Spinal cord (tissue), 10 donors: Measurements from ENCODE around the gene SLC12A3. TPM values are rescaled to one million over a fixed set of nuclear protein-coding genes. Genes with fewer than 3 reads are reported as not detected.

ENCODE experiments used
- DNase-seq, 6 donors: peaks; one replicate each; pipeline versions ENCODE4 v3.0.0 to v3.0.0-alpha.2; 2013 to 2015; ENCODE audit warnings: low spot score in 6 of 6, low read depth in 4 of 6
- H3K27ac ChIP-seq: one replicate; pipeline ENCODE4 v1.5.1; 2013; ENCODE audit warnings: low read depth, low read length, control low read depth
- H3K27me3 ChIP-seq: one replicate; pipeline ENCODE4 v1.6.1; 2013; ENCODE audit warnings: low read length; ENCODE audit not compliant: control insufficient read depth, insufficient read depth
- H3K36me3 ChIP-seq: one replicate; pipeline ENCODE4 v1.6.1; 2013; ENCODE audit warnings: low read length; ENCODE audit not compliant: control insufficient read depth, insufficient read depth
- H3K4me1 ChIP-seq: one replicate; pipeline ENCODE4 v1.6.1; 2013; ENCODE audit warnings: low read length; ENCODE audit not compliant: control insufficient read depth, insufficient read depth
- H3K4me3 ChIP-seq: one replicate; pipeline ENCODE4 v1.5.1; 2013; ENCODE audit warnings: low read depth, low read length, control low read depth
- H3K9me3 ChIP-seq: one replicate; pipeline ENCODE4 v1.6.1; 2013; ENCODE audit warnings: low read length; ENCODE audit not compliant: control insufficient read depth, insufficient read depth
- WGBS: methylation state at CpG from one replicate; pipeline ENCODE4 v1.1.5; 2013; ENCODE audit warnings: missing lambda C conversion rate; ENCODE audit not compliant: insufficient coverage; 5-methylcytosine and 5-hydroxymethylcytosine counted together
- polyA plus RNA-seq, 2 donors: library from polyadenylated mRNA; unstranded; fragments of 120-200 nt; gene quantifications; one replicate each; pipeline ENCODE4 v1.2.1, GENCODE V29; 2013; ENCODE audit not compliant: insufficient read length in 2 of 2
- total RNA-seq, 2 donors: library from RNA; depleted of rRNA in 1 of 2; stranded (reverse); fragments of 120-200 nt in 1 of 2; fragments of >200 nt in 1 of 2; gene quantifications; one replicate each; pipeline versions ENCODE4 v1.2.3 to v1.2.4, GENCODE V29; 2013 to 2014
- donor health status: healthy.

SLC12A3 gene
- total and polyA plus RNA-seq, 4 donors: 0.11 to 0.22 (median 0.15) TPM

- peak overlapping the region; percentile 27 for H3K27ac ChIP-seq
- H3K36me3 ChIP-seq: no peaks in the 10 kb centered on the region
- peak in 1 of 6 donors; percentile 27 for DNase-seq
- WGBS: 78% methylated on average over 9 of the region's 18 CpGs
- H3K4me1 ChIP-seq: peaks cover 36% of the 10 kb centered on the region
- H3K4me3 ChIP-seq: no peak overlapping the region
- H3K27me3 ChIP-seq: no peaks in the 10 kb centered on the region
- H3K9me3 ChIP-seq: no peaks in the 10 kb centered on the region
Measured at GRCh38 chr16:56912746-56913708, 48.0 kb downstream of the SLC12A3 start.

GRCh38 chr16:56914896-56915295 lies 49.9 kb downstream of the SLC12A3 start:
- H3K9me3 ChIP-seq: no peaks in the 10 kb centered on the region
- H3K4me3 ChIP-seq: no peak overlapping the region
- 95% methylated on average over 7 of the region's 7 CpGs for WGBS
- DNase-seq: no peak
- peak overlapping the region; percentile 88 for H3K27ac ChIP-seq
- peaks cover 36% of the 10 kb centered on the region for H3K4me1 ChIP-seq
- no peaks in the 10 kb centered on the region for H3K27me3 ChIP-seq
- H3K36me3 ChIP-seq: no peaks in the 10 kb centered on the region

DNA sequence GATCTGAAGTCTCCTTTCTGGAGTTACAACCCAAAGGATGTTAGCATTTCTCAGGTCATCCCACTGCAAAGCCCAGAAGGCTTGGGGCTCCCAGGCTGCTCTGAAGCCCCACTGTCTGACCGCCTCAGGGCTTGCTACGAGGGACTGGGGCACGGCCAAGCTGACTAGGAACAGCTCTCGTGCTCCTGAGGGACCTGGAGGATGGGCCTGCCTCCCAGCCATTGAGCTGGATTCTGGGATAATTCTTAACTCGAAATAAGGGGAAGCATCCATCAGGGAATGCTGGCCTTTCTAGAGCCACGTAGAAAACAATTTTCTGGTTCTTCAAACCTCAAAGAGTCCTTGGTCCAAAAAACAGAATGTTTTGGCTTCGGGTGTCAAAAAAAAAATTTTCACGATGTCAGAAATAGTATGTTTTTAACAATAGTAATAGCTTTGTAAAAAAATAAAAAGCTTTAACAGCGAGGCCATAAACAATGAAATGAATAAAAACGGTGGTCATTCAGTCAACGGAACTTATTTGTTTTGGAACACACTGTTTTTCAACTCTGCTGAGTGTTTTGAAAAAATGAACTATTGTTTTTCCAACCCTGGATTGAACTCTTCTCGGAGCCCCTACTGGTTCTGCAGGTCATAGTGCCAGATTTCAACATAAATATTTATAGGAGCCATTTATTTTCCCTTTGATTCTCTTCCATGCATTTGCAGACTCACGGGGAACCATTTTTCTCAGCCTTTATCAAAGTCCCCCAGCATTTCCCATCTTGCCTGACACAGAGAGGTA lies 50.5 kb downstream of the SLC12A3 start:
- Histone ChIP-seq H3K36me3 (no peaks in the 10 kb centered on the region), H3K27ac (peak overlapping the region; percentile 88), H3K4me3 (no peak overlapping the region), H3K4me1 (peaks cover 36% of the 10 kb centered on the region), H3K27me3 (no peaks in the 10 kb centered on the region), H3K9me3 (no peaks in the 10 kb centered on the region)
- WGBS: 62% methylated on average over 6 of the region's 13 CpGs
- DNase-seq: peak in 1 of 6 donors; percentile 73

DNA sequence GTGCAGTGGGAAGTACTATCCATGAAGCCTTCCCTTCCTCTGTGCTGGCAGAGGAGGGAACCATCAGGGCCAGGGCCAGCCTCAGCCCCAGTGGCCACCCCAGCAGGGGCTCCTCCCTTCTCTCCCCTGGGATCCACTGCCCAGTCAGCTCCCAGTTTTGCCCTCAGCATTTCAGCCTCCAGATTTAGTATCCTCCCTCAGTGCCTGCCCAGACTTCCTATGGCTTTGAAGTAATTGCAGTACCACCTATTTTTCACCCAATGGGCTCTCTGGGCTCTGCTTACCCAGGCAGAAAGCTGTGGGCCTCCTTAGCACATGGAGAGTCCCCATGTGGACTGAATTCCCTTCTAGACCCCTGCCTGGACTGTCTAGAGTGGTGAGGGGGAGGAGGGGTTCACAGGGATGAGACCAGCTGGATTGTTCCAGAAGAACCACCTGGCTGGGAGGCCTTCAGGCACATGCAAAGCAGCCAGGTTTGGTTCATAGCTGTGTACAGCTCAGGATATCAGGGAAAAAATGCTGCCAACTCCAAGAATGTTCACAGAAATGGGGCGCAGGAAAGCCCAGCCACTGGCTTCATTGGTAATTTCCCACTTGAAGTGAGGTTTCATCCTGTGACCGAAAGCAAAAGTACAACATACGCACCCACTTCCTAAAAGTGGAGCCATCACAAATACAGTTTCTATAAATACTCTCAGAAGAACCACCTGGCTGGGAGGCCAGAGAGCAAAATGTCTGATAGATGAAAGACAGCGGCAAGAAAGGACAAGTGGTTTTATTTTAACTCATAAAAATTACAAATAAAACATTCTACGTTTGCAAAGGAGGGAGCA lies 51.8 kb downstream of the SLC12A3 start:
- no peaks in the 10 kb centered on the region for H3K36me3 ChIP-seq
- H3K9me3 ChIP-seq: no peaks in the 10 kb centered on the region
- no peaks in the 10 kb centered on the region for H3K27me3 ChIP-seq
- WGBS: no CpG with 5 or more reads among the region's 5 CpGs
- H3K27ac ChIP-seq: peak overlapping the region; percentile 82
- peak in 1 of 6 donors; percentile 28 for DNase-seq
- peaks cover 35% of the 10 kb centered on the region for H3K4me1 ChIP-seq
- no peak overlapping the region for H3K4me3 ChIP-seq

GRCh38 chr16:56918467-56919012 lies 53.5 kb downstream of the SLC12A3 start:
- Histone ChIP-seq H3K4me1 (peaks cover 21% of the 10 kb centered on the region), H3K27ac (no peak overlapping the region), H3K27me3 (no peaks in the 10 kb centered on the region), H3K4me3 (no peak overlapping the region), H3K36me3 (no peaks in the 10 kb centered on the region), H3K9me3 (no peaks in the 10 kb centered on the region)
- DNase-seq: no peak
- 87% methylated on average over 6 of the region's 12 CpGs for WGBS

- WGBS: 86% methylated on average over 11 of the region's 11 CpGs
- no peak for DNase-seq
- Histone ChIP-seq H3K4me3 (no peak overlapping the region), H3K4me1 (peaks cover 21% of the 10 kb centered on the region), H3K27me3 (no peaks in the 10 kb centered on the region), H3K9me3 (no peaks in the 10 kb centered on the region), H3K27ac (no peak overlapping the region), H3K36me3 (no peaks in the 10 kb centered on the region)
Measured at GRCh38 chr16:56919099-56919800, 54.2 kb downstream of the SLC12A3 start.

GRCh38 chr16:56921571-56921970 lies 56.6 kb downstream of the SLC12A3 start:
- H3K4me3 ChIP-seq: no peak overlapping the region
- H3K27me3 ChIP-seq: no peaks in the 10 kb centered on the region
- peaks cover 4% of the 10 kb centered on the region for H3K4me1 ChIP-seq
- no peak overlapping the region for H3K27ac ChIP-seq
- H3K36me3 ChIP-seq: no peaks in the 10 kb centered on the region
- H3K9me3 ChIP-seq: no peaks in the 10 kb centered on the region
- DNase-seq: no peak
- WGBS: 97% methylated on average over 3 of the region's 4 CpGs

GRCh38 chr16:56923481-56924091 lies 58.6 kb downstream of the SLC12A3 start:
- no peak overlapping the region for H3K27ac ChIP-seq
- DNase-seq: no peak
- H3K9me3 ChIP-seq: no peaks in the 10 kb centered on the region
- H3K27me3 ChIP-seq: no peaks in the 10 kb centered on the region
- WGBS: 80% methylated on average over 1 of the region's 9 CpGs
- no peaks in the 10 kb centered on the region for H3K36me3 ChIP-seq
- H3K4me3 ChIP-seq: no peak overlapping the region
- no peaks in the 10 kb centered on the region for H3K4me1 ChIP-seq
